Measurements from ENCODE around the gene KCTD14.
"Not testable (repeated sequence)": the region's sequence is repeated elsewhere in the genome, so short reads cannot be mapped to it uniquely, and the experiment has no call there.

KCTD14 gene

DNA sequence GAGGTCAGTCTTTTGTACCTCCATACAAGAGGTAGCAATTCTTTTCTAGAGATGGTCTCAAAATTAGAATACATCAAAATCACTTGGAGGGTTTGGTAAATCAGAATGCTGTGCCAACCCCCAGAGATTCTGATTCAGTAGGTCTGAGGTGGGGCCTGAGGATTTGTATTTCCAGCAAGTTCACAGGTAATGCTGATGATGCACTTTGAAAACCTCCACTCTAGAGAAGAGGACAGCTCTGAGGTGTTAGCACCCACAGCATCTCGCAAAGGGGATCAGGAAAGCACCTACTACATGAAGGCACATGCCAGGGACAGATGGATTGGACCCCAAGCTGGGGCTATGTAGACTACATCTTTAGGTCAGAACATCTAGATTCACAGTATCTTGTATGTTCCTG is 7.2 kb downstream of the KCTD14 start:
- no peak overlapping the region for H2AK5ac ChIP-seq (ENCODE audit: low read depth, low read length)
- H2BK5ac ChIP-seq (ENCODE audit: low read length), result no peak overlapping the region
- H4K91ac ChIP-seq (ENCODE audit: low read depth, low read length, poor library complexity), result no peak overlapping the region
- H3K79me1 ChIP-seq (ENCODE audit: low read depth, low read length), result no peaks in the 10 kb centered on the region
- DNase-seq (ENCODE audit: low spot score), result no peak
- WGBS, 2 donors (ENCODE audit: extremely low coverage in 2 of 2, insufficient read length in 2 of 2, insufficient replicate concordance in 1 of 2), result no CpG with 5 or more reads among the region's 1 CpG
- H2BK12ac ChIP-seq (ENCODE audit: low read length), result no peak overlapping the region
- no peak overlapping the region for H3K4me3 ChIP-seq (ENCODE audit: low read length in 2 of 2)
- H3K9me3 ChIP-seq (replicated peaks in 1 of 2; ENCODE audit: control insufficient read depth in 2 of 2, insufficient read depth in 1 of 2, low read depth in 1 of 2, low read length in 2 of 2), result peaks cover 0 to 2% of the 10 kb centered on the region in 2 donors
- no peak overlapping the region for H3K18ac ChIP-seq (ENCODE audit: low read length)
- no peak overlapping the region for H4K8ac ChIP-seq (ENCODE audit: low read depth, low read length)
- no peak overlapping the region for H2BK15ac ChIP-seq (ENCODE audit: low read length)
- peaks cover 2 to 10% of the 10 kb centered on the region in 2 donors for H3K4me1 ChIP-seq (ENCODE audit: control insufficient read depth in 2 of 2, insufficient read depth in 1 of 2, low read depth in 1 of 2, low read length in 2 of 2)
- H3K9ac ChIP-seq (ENCODE audit: low read depth, low read length, poor library complexity), result no peak overlapping the region
- H3K4ac ChIP-seq (ENCODE audit: low read length), result no peak overlapping the region
- no peak overlapping the region for H2AFZ ChIP-seq (ENCODE audit: low read length)
- H3K27me3 ChIP-seq (ENCODE audit: control insufficient read depth in 3 of 3, insufficient read depth in 3 of 3, low read depth in 1 of 3, low read length in 3 of 3), result peaks cover 0 to 6% (median 0%) of the 10 kb centered on the region in 3 experiments
- no peak overlapping the region for H3K4me2 ChIP-seq (ENCODE audit: insufficient read depth, low read length, poor library complexity, severe bottlenecking)
- H2BK120ac ChIP-seq (ENCODE audit: low read depth, low read length), result no peak overlapping the region
- H3K27ac ChIP-seq (replicated peaks; ENCODE audit: low read length), result no peak overlapping the region
- no peak overlapping the region for H3K23ac ChIP-seq (ENCODE audit: low read depth, low read length, poor library complexity)
- H3K14ac ChIP-seq (ENCODE audit: low read length), result no peak overlapping the region
- peaks cover 0 to 3% of the 10 kb centered on the region in 2 donors for H3K36me3 ChIP-seq (replicated peaks in 1 of 2; ENCODE audit: control insufficient read depth in 2 of 2, insufficient read depth in 2 of 2, low read length in 2 of 2)

DNA sequence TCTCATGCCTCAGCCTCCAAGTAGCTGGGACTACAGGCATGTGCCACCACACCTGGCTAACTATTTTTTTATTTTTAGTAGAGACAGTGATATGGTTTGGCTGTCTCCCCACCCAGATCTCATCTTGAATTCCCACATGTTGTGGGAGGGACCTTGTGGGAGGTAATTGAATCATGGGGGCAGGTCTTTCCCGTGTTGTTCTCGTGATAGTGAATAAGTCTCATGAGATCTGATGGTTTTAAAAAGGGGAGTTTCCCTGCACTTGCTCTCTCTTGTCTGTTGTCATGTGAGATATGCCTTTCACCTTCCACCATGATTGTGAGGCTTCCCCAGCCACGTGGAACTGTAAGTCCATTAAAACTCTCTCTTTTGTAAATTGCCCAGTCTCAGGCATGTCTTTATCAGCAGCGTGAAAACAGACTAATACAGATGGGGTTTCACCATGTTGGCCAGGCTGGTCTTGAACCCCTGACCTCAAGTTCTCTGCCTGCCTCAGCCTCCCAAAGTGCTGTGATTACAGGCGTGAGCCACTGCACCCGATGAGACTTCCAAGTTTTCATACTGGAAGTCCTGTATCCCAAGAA is 8.0 kb downstream of the KCTD14 start:
- not testable (repeated sequence) for H4K8ac ChIP-seq (ENCODE audit: low read depth, low read length); H2AK5ac ChIP-seq (ENCODE audit: low read depth, low read length); H3K23ac ChIP-seq (ENCODE audit: low read depth, low read length, poor library complexity); H3K9ac ChIP-seq (ENCODE audit: low read depth, low read length, poor library complexity); H3K27ac ChIP-seq (replicated peaks; ENCODE audit: low read length); H3K27me3 ChIP-seq (ENCODE audit: control insufficient read depth in 3 of 3, insufficient read depth in 3 of 3, low read depth in 1 of 3, low read length in 3 of 3); H2BK12ac ChIP-seq (ENCODE audit: low read length); H2BK120ac ChIP-seq (ENCODE audit: low read depth, low read length); H3K14ac ChIP-seq (ENCODE audit: low read length); H3K18ac ChIP-seq (ENCODE audit: low read length); H3K4me1 ChIP-seq (ENCODE audit: control insufficient read depth in 2 of 2, insufficient read depth in 1 of 2, low read depth in 1 of 2, low read length in 2 of 2); H3K36me3 ChIP-seq (replicated peaks in 1 of 2; ENCODE audit: control insufficient read depth in 2 of 2, insufficient read depth in 2 of 2, low read length in 2 of 2); H2BK15ac ChIP-seq (ENCODE audit: low read length); H2BK5ac ChIP-seq (ENCODE audit: low read length); H3K4ac ChIP-seq (ENCODE audit: low read length); H3K79me1 ChIP-seq (ENCODE audit: low read depth, low read length); DNase-seq (ENCODE audit: low spot score); H3K9me3 ChIP-seq (replicated peaks in 1 of 2; ENCODE audit: control insufficient read depth in 2 of 2, insufficient read depth in 1 of 2, low read depth in 1 of 2, low read length in 2 of 2); H3K4me2 ChIP-seq (ENCODE audit: insufficient read depth, low read length, poor library complexity, severe bottlenecking); H2AFZ ChIP-seq (ENCODE audit: low read length); H3K4me3 ChIP-seq (ENCODE audit: low read length in 2 of 2); H4K91ac ChIP-seq (ENCODE audit: low read depth, low read length, poor library complexity)
- WGBS, 2 donors (ENCODE audit: extremely low coverage in 2 of 2, insufficient read length in 2 of 2, insufficient replicate concordance in 1 of 2), result no CpG with 5 or more reads among the region's 6 CpGs

DNA sequence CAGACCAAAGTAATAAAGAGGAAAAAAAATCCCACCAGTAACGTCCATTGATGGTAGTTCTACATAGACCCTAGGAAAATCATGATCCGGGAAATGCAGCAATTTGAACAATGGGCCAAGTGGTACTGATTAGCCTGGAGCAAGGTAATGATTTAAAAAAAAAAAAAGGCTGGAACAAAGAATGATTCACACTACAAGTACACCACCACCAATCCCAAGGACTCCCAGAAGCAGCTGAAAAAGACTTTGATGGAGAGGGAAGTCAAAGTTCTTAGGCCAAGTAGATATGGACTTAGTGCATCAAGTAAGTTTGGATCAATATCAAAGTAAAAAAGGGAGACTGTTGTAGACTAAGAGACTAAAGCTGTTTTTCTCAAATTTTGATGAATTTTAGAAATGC is 11.8 kb downstream of the KCTD14 start:
- Histone ChIP-seq H3K4me1 (ENCODE audit: control insufficient read depth in 2 of 2, insufficient read depth in 1 of 2, low read depth in 1 of 2, low read length in 2 of 2) (no peaks in the 10 kb centered on the region), H4K8ac (ENCODE audit: low read depth, low read length) (no peak overlapping the region), H3K14ac (ENCODE audit: low read length) (no peak overlapping the region), H3K4ac (ENCODE audit: low read length) (no peak overlapping the region), H4K91ac (ENCODE audit: low read depth, low read length, poor library complexity) (no peak overlapping the region), H2BK120ac (ENCODE audit: low read depth, low read length) (no peak overlapping the region), H2AFZ (ENCODE audit: low read length) (no peak overlapping the region), H3K79me1 (ENCODE audit: low read depth, low read length) (no peaks in the 10 kb centered on the region), H3K4me2 (ENCODE audit: insufficient read depth, low read length, poor library complexity, severe bottlenecking) (no peak overlapping the region), H3K9me3 (replicated peaks in 1 of 2; ENCODE audit: control insufficient read depth in 2 of 2, insufficient read depth in 1 of 2, low read depth in 1 of 2, low read length in 2 of 2) (no peaks in the 10 kb centered on the region), H3K23ac (ENCODE audit: low read depth, low read length, poor library complexity) (no peak overlapping the region), H2BK15ac (ENCODE audit: low read length) (no peak overlapping the region), H2BK5ac (ENCODE audit: low read length) (no peak overlapping the region), H3K36me3 (replicated peaks in 1 of 2; ENCODE audit: control insufficient read depth in 2 of 2, insufficient read depth in 2 of 2, low read length in 2 of 2) (no peaks in the 10 kb centered on the region), H2BK12ac (ENCODE audit: low read length) (no peak overlapping the region), H3K18ac (ENCODE audit: low read length) (no peak overlapping the region), H3K27me3 (ENCODE audit: control insufficient read depth in 3 of 3, insufficient read depth in 3 of 3, low read depth in 1 of 3, low read length in 3 of 3) (peaks cover 0 to 8% (median 0%) of the 10 kb centered on the region in 3 experiments), H3K4me3 (ENCODE audit: low read length in 2 of 2) (no peak overlapping the region), H2AK5ac (ENCODE audit: low read depth, low read length) (no peak overlapping the region), H3K27ac (replicated peaks; ENCODE audit: low read length) (no peak overlapping the region), H3K9ac (ENCODE audit: low read depth, low read length, poor library complexity) (no peak overlapping the region)
- WGBS, 2 donors (ENCODE audit: extremely low coverage in 2 of 2, insufficient read length in 2 of 2, insufficient replicate concordance in 1 of 2), result no CpG with 5 or more reads among the region's 2 CpGs
- DNase-seq (ENCODE audit: low spot score), result no peak

DNA sequence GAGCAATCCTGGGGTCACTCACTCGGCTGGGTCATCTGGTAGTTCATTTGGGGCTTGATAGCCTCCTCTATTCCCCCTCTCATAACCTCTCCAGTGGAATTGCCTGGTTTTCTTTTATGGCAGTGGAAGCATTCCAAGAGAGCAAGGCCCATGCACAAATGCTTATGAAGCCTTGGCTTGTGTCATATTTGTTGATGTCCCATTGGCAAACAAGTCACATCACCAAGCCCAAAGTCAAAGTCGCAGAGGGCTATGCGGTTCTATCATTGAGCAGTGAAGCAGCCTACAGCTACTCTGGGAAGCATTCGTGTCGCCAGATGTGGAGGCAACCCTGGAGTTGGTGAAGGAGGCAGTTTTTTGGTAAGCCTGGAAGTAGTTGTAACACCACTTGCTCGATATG is 12.3 kb downstream of the KCTD14 start:
- Histone ChIP-seq H2BK15ac (ENCODE audit: low read length) (no peak overlapping the region), H3K4me2 (ENCODE audit: insufficient read depth, low read length, poor library complexity, severe bottlenecking) (no peak overlapping the region), H4K8ac (ENCODE audit: low read depth, low read length) (no peak overlapping the region), H2BK5ac (ENCODE audit: low read length) (no peak overlapping the region), H3K27ac (replicated peaks; ENCODE audit: low read length) (no peak overlapping the region), H3K23ac (ENCODE audit: low read depth, low read length, poor library complexity) (no peak overlapping the region), H2AK5ac (ENCODE audit: low read depth, low read length) (no peak overlapping the region), H3K18ac (ENCODE audit: low read length) (no peak overlapping the region), H3K4ac (ENCODE audit: low read length) (no peak overlapping the region), H2BK120ac (ENCODE audit: low read depth, low read length) (no peak overlapping the region), H3K14ac (ENCODE audit: low read length) (no peak overlapping the region), H3K79me1 (ENCODE audit: low read depth, low read length) (no peaks in the 10 kb centered on the region), H3K9ac (ENCODE audit: low read depth, low read length, poor library complexity) (no peak overlapping the region), H4K91ac (ENCODE audit: low read depth, low read length, poor library complexity) (no peak overlapping the region), H3K36me3 (replicated peaks in 1 of 2; ENCODE audit: control insufficient read depth in 2 of 2, insufficient read depth in 2 of 2, low read length in 2 of 2) (no peaks in the 10 kb centered on the region), H2AFZ (ENCODE audit: low read length) (no peak overlapping the region), H3K9me3 (replicated peaks in 1 of 2; ENCODE audit: control insufficient read depth in 2 of 2, insufficient read depth in 1 of 2, low read depth in 1 of 2, low read length in 2 of 2) (no peaks in the 10 kb centered on the region), H2BK12ac (ENCODE audit: low read length) (no peak overlapping the region), H3K4me1 (ENCODE audit: control insufficient read depth in 2 of 2, insufficient read depth in 1 of 2, low read depth in 1 of 2, low read length in 2 of 2) (no peaks in the 10 kb centered on the region), H3K4me3 (ENCODE audit: low read length in 2 of 2) (no peak overlapping the region), H3K27me3 (ENCODE audit: control insufficient read depth in 3 of 3, insufficient read depth in 3 of 3, low read depth in 1 of 3, low read length in 3 of 3) (peaks cover 0 to 8% (median 0%) of the 10 kb centered on the region in 3 experiments)
- DNase-seq (ENCODE audit: low spot score), result no peak
- WGBS, 2 donors (ENCODE audit: extremely low coverage in 2 of 2, insufficient read length in 2 of 2, insufficient replicate concordance in 1 of 2), result no CpG with 5 or more reads among the region's 6 CpGs
